OCI-LY7 (cell line): ENCODE data around the gene GAK. TPM values are rescaled to one million over a fixed set of nuclear protein-coding genes. Genes with fewer than 3 reads are reported as not detected.

Source experiments
- BruUV-seq: library from RNA; stranded (reverse); fragments of 400-500 nt; replicated peaks from 2 replicates; lab custom pipeline; 2021; lab: Mats Ljungman, UMichigan
- CTCF ChIA-PET: fragments of 300-600 bp; sonication (Branson Sonifier 250); formaldehyde crosslinking; loops from one replicate; lab custom pipeline; 2022; ENCODE audit warnings: antibody characterized with exemption; ENCODE audit not compliant: unreplicated experiment; lab: Charles Lee
- POLR2A ChIA-PET: fragments of 300-600 bp; sonication (Branson Sonifier 250); formaldehyde crosslinking; loops from one replicate; lab custom pipeline; 2022; ENCODE audit warnings: antibody characterized with exemption; lab: Charles Lee
- DNase-seq: peaks from one replicate; pipeline ENCODE4 v3.0.0-alpha.2; 2015; ENCODE audit warnings: low spot score
- H2AFZ ChIP-seq: fragments of 200-600 bp; sonication (generic), shearing (Covaris generic); 2 replicates; pipeline ENCODE4 v1.6.1; 2014; ENCODE audit warnings: mild to moderate bottlenecking, antibody characterized with exemption, low read length, moderate library complexity
- H3K27ac ChIP-seq: fragments of 200-600 bp; sonication (generic); 2 replicates; pipeline ENCODE4 v1.5.1; 2014; ENCODE audit warnings: mixed run types, low read depth, mild to moderate bottlenecking, moderate library complexity, low read length, inconsistent platforms; ENCODE audit not compliant: poor library complexity, severe bottlenecking
- H3K36me3 ChIP-seq: fragments of 200-600 bp; sonication (generic); 2 replicates; pipeline ENCODE4 v1.6.1; 2014; ENCODE audit warnings: mild to moderate bottlenecking, antibody characterized with exemption, low read length, moderate library complexity, mixed read lengths; ENCODE audit not compliant: insufficient read depth
- H3K4me1 ChIP-seq: fragments of 200-600 bp; sonication (generic); 2 replicates; pipeline ENCODE4 v1.5.1; 2014; ENCODE audit warnings: mild to moderate bottlenecking, low read length; ENCODE audit not compliant: insufficient read depth, poor library complexity, severe bottlenecking
- H3K4me2 ChIP-seq: fragments of 200-600 bp; sonication (generic); 2 replicates; pipeline ENCODE4 v1.6.1; 2014; ENCODE audit warnings: mild to moderate bottlenecking, low read length
- H3K4me3 ChIP-seq: fragments of 200-600 bp; sonication (generic); 2 replicates; pipeline ENCODE4 v1.5.1; 2014; ENCODE audit warnings: mild to moderate bottlenecking, low read depth, low read length; ENCODE audit not compliant: poor library complexity, severe bottlenecking
- H3K79me2 ChIP-seq: fragments of 200-600 bp; sonication (generic); 2 replicates; pipeline ENCODE4 v1.6.1; 2016; ENCODE audit warnings: low read depth, mild to moderate bottlenecking, low read length, moderate library complexity, mixed read lengths; ENCODE audit not compliant: insufficient read depth
- H3K9me2 ChIP-seq: fragments of 200-600 bp; sonication (generic); 2 replicates; pipeline ENCODE4 v1.6.1; 2016; ENCODE audit warnings: mild to moderate bottlenecking, low read length, mixed read lengths; ENCODE audit not compliant: insufficient read depth
- H3K9me3 ChIP-seq: fragments of 200-600 bp; sonication (generic); 2 replicates; pipeline ENCODE4 v1.6.1; 2014; ENCODE audit warnings: mild to moderate bottlenecking, mixed run types, low read length, mixed read lengths
- H4K20me1 ChIP-seq: fragments of 200-600 bp; sonication (generic); 2 replicates; pipeline ENCODE4 v1.6.1; 2014; ENCODE audit warnings: mild to moderate bottlenecking, antibody characterized with exemption, low read length, moderate library complexity, mixed read lengths; ENCODE audit not compliant: insufficient read depth
- EZH2phosphoT487 ChIP-seq: fragments of 200-600 bp; sonication (generic); IDR thresholded peaks from 2 replicates; pipeline ENCODE4 v1.6.1; 2018; ENCODE audit warnings: low read depth, borderline replicate concordance, mild to moderate bottlenecking, mixed run types, antibody characterized with exemption, low read length, moderate library complexity, mixed read lengths
- intact Hi-C: fragments of 100-400 bp; cut with micrococcal nuclease; formaldehyde crosslinking; loops from one replicate; pipeline ENCODE4 v1.10.0; 2022; ENCODE audit not compliant: unreplicated experiment
- total RNA-seq, 2 experiments: library from RNA; depleted of rRNA in 1 of 2; stranded (reverse); fragments of >200 nt in 1 of 2; shearing (Covaris generic) in 1 of 2; gene quantifications; 2 replicates each; pipeline ENCODE4 v1.2.3, GENCODE V29; 2014 to 2022
- TF ChIP-seq, protein P1 (sequence below): fragments of 200-600 bp; sonication (generic); conservative IDR thresholded peaks from 2 replicates; pipeline ENCODE4 v1.5.1; 2014; ENCODE audit warnings: mild to moderate bottlenecking, antibody characterized with exemption, low read length, moderate library complexity, mixed read lengths

The GAK gene
- total RNA-seq, 2 experiments from 2014 or later: 86.1 to 107 TPM

DNA sequence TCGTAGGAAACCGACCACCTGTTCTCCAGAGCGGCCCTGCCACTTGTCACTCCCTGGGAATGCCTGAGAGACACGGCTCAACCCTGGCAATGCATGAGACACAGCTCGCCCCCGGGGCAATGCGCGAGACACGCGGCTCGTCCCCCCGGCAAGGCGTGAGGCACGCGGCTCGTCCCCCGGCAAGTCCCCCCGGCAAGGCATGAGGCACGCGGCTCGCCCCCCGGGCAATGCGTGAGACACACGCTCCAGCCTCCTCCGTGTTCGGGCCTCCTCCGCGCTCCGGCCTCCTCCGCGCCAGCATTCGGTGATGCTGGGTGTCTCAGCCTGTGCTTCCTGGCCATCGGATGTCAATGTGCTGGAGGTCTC lies 78.7 kb downstream of the GAK start:
- peaks cover 54% of the 10 kb centered on the region for H3K36me3 ChIP-seq
- no peak for DNase-seq
- intact Hi-C loops: no loop called here
- H3K79me2 ChIP-seq: no peaks in the 10 kb centered on the region
- no peak overlapping the region for H3K27ac ChIP-seq
- H3K4me1 ChIP-seq: no peaks in the 10 kb centered on the region
- H3K4me2 ChIP-seq: no peak overlapping the region
- no TSS peak for BruUV-seq
- H3K9me3 ChIP-seq: peaks cover 15% of the 10 kb centered on the region
- ChIA-PET POLR2A (no interaction called here), CTCF (no interaction called here)
- no peaks in the 10 kb centered on the region for H4K20me1 ChIP-seq
- no peak overlapping the region for H3K4me3 ChIP-seq
- no peaks in the 10 kb centered on the region for H3K9me2 ChIP-seq
- TF ChIP-seq EZH2phosphoT487: no peak
- TF ChIP-seq, protein P1, sequence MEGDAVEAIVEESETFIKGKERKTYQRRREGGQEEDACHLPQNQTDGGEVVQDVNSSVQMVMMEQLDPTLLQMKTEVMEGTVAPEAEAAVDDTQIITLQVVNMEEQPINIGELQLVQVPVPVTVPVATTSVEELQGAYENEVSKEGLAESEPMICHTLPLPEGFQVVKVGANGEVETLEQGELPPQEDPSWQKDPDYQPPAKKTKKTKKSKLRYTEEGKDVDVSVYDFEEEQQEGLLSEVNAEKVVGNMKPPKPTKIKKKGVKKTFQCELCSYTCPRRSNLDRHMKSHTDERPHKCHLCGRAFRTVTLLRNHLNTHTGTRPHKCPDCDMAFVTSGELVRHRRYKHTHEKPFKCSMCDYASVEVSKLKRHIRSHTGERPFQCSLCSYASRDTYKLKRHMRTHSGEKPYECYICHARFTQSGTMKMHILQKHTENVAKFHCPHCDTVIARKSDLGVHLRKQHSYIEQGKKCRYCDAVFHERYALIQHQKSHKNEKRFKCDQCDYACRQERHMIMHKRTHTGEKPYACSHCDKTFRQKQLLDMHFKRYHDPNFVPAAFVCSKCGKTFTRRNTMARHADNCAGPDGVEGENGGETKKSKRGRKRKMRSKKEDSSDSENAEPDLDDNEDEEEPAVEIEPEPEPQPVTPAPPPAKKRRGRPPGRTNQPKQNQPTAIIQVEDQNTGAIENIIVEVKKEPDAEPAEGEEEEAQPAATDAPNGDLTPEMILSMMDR: no peak
- no peak overlapping the region for H2AFZ ChIP-seq

DNA sequence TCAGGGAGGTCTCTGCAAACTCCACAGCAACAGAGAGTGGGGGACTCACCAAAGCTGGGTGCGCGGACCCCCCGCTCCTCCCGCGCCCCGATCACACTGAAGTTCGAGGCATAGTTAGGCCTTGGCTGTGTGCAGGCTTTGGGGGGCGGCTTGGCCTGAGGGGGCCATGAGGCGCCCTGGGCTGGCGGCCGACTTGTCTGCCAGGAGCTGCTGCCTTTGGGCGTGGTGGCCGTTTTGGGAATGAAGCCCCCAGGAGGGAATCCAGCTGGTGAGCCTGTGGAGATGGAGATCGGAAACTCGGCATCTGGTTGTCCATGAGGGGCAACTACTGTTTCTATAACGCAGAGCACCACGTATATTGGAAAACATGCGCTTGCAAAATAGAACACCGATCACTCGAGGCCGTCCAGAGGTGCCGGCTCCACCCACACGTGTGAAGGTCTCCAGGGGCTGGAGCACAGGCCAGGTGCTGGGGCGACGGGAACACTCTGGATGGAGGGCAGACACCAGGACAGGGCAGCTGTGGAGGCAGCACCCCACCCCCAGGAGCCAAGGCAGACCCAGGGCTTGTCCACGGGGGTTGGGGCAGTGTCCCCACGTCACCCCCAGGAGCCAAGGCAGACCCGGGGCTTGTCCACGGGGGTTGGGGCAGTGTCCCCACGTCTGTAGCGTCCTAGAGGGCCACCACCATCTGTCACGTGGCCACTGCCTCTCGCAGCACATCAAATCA lies 80.2 kb downstream of the GAK start:
- Histone ChIP-seq H3K4me1 (no peaks in the 10 kb centered on the region), H3K4me3 (no peak overlapping the region), H3K4me2 (no peak overlapping the region), H4K20me1 (no peaks in the 10 kb centered on the region), H3K9me2 (no peaks in the 10 kb centered on the region), H3K9me3 (peaks cover 6% of the 10 kb centered on the region), H3K79me2 (no peaks in the 10 kb centered on the region), H3K36me3 (peaks cover 50% of the 10 kb centered on the region), H2AFZ (no peak overlapping the region), H3K27ac (no peak overlapping the region)
- BruUV-seq: no TSS peak
- no peak for DNase-seq
- ChIA-PET POLR2A (no interaction called here), CTCF (no interaction called here)
- TF ChIP-seq EZH2phosphoT487: no peak
- TF ChIP-seq, protein P1: no peak
- intact Hi-C loops: no loop called here

DNA sequence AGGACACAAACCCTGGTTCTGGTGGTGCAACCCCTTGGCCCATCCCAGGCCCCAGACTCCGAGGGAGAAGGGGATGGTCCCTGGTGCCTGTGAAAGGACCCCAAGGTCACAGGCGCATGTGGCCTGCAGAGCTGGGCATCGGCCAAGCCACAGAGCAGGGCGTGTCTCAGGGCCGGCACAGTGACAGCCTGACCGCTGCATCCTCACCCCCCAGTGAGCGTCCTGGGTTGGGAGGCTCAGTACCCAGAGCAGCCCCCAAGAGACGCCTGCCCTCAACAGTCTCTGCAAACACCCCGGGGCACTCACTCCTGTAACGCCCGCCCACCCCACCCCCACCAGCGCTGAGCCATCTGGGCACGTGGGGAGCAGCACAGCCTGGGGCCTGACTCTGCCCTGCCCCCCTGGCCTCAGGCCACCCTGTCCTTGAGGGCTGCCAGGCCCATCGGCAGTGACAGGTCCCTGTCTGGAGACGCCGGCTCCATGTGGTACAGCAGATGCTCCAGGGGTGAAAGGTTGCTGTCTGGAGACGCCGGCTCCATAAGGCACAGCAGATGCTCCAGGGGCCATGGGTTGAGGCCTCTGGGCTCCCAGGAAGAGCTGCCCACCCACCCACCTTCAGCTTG lies 81.7 kb downstream of the GAK start:
- BruUV-seq: no TSS peak
- Histone ChIP-seq H3K9me2 (no peaks in the 10 kb centered on the region), H2AFZ (no peak overlapping the region), H3K4me2 (no peak overlapping the region), H3K4me3 (no peak overlapping the region), H3K27ac (no peak overlapping the region), H3K79me2 (no peaks in the 10 kb centered on the region), H3K4me1 (no peaks in the 10 kb centered on the region), H4K20me1 (no peaks in the 10 kb centered on the region), H3K9me3 (no peaks in the 10 kb centered on the region), H3K36me3 (peaks cover 46% of the 10 kb centered on the region)
- no peak for DNase-seq
- no peak for TF ChIP-seq EZH2phosphoT487
- TF ChIP-seq, protein P1: no peak
- intact Hi-C loops: no loop called here
- POLR2A ChIA-PET: no interaction called here
- CTCF ChIA-PET: no interaction called here
